Hippocampal formation (tissue), 2 donors: ENCODE measurements around the gene TFB1M.
"Not testable (repeated sequence)": the region's sequence is repeated elsewhere in the genome, so short reads cannot be mapped to it uniquely, and the experiment has no call there.

Source experiments
- DNase-seq, 2 donors: peaks; one replicate each; lab custom pipeline; 2025; lab: John Stamatoyannopoulos, UW

Gene TFB1M

GRCh38 chr6:155314092-155314772 lies at the start of gene TFB1M:
TSS of gene TFB1M (minus strand) at chr6:155314484. CDS start at chr6:155314428, 56 bp downstream.
- DNase-seq: peak; percentile 97 to 98

- DNase-seq: not testable (repeated sequence)
These were observed 49.7 kb upstream of the TFB1M start for GRCh38 chr6:155364021-155364420.

- DNase-seq: not testable (repeated sequence)
These were observed 48.8 kb upstream of the TFB1M start for GRCh38 chr6:155362968-155363632.

- DNase-seq: no peak
These were observed 39.9 kb upstream of the TFB1M start for GRCh38 chr6:155354167-155354566.

- DNase-seq: no peak
These were observed 38.5 kb upstream of the TFB1M start for GRCh38 chr6:155352811-155353210.

GRCh38 chr6:155352130-155352420 lies 37.8 kb upstream of the TFB1M start:
- no peak for DNase-seq

- DNase-seq: no peak
These were observed 37.2 kb upstream of the TFB1M start for GRCh38 chr6:155351273-155352129.

GRCh38 chr6:155349956-155350355 lies 35.7 kb upstream of the TFB1M start:
- no peak for DNase-seq

- DNase-seq: no peak
These were observed 34.8 kb upstream of the TFB1M start for GRCh38 chr6:155349129-155349528.

- DNase-seq: no peak
These were observed 33.5 kb upstream of the TFB1M start for GRCh38 chr6:155347800-155348199.

- DNase-seq: no peak
These were observed 32.7 kb upstream of the TFB1M start for GRCh38 chr6:155346957-155347356.

- DNase-seq: no peak
These were observed 30.2 kb upstream of the TFB1M start for GRCh38 chr6:155344341-155345006.

- DNase-seq: no peak
These were observed 27.0 kb upstream of the TFB1M start for GRCh38 chr6:155341130-155341828.

- no peak for DNase-seq
These were observed 26.3 kb upstream of the TFB1M start for GRCh38 chr6:155340464-155341129.

- not testable (repeated sequence) for DNase-seq
These were observed 25.6 kb upstream of the TFB1M start for GRCh38 chr6:155339929-155340328.

GRCh38 chr6:155338237-155338636 lies 24.0 kb upstream of the TFB1M start:
- DNase-seq: not testable (repeated sequence)

- DNase-seq: no peak
These were observed 21.0 kb upstream of the TFB1M start for GRCh38 chr6:155335265-155335664.

- not testable (repeated sequence) for DNase-seq
These were observed 19.8 kb upstream of the TFB1M start for GRCh38 chr6:155334073-155334472.

- no peak for DNase-seq
These were observed 19.1 kb upstream of the TFB1M start for GRCh38 chr6:155333414-155333813.

GRCh38 chr6:155330922-155331321 lies 16.6 kb upstream of the TFB1M start:
- DNase-seq: no peak

- DNase-seq: no peak
These were observed 15.9 kb upstream of the TFB1M start for GRCh38 chr6:155330133-155330734.
